GM12872 (cell line): ENCODE measurements around the gene SRRM4.

ENCODE experiments used
- CTCF ChIP-seq: IDR thresholded peaks from 3 replicates; pipeline ENCODE4 v1.5.1; 2011; ENCODE audit warnings: low read depth, mild to moderate bottlenecking, low read length, moderate library complexity; ENCODE audit not compliant: insufficient read depth

SRRM4 gene

DNA sequence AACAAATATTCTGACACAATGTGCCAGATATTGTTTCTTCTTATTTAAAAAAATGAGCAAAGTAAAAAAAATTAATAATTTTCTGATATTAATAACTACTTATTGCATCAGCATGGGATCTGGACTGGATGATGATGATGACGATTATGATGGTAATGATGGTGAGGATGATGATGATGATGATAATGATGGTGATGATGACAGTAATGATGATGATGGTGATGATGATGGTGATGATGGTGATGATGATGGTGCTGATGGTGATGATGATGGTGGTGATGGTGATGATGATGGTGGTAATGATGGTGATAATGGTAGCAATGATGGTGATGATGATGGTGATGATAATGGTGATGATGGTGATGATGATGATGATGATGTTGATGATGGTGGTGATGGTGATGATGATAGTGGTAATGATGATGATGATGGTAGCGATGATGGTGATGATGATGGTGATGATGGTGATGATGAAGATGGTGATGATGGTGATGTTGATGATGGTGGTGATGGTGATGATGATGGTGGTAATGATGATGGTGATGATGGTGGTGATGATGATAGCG, 94.0 kb downstream of the SRRM4 start:
- no peak for TF ChIP-seq CTCF

- no peak for TF ChIP-seq CTCF
Observed at GRCh38 chr12:119075918-119076317, 94.6 kb downstream of the SRRM4 start.

DNA sequence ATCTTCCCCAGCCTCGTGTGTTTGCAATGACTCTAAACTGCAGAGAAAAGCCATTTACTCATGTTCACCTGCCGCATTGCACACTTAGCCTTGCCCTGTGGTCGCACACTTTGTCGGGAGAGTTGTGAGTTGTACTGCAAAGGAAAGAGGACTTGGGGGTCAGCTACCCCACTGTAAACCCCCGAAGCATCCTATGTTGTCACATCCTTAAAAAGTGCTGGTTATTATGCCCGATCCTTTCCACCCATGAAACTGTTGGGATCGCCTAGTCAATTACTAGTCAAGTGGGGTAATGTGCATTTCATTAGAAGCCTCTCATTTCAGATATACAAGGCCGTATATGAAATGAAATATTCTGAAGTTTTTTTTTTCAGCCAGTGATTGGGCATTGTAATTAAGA, 98.2 kb downstream of the SRRM4 start:
- TF ChIP-seq CTCF, result no peak

DNA sequence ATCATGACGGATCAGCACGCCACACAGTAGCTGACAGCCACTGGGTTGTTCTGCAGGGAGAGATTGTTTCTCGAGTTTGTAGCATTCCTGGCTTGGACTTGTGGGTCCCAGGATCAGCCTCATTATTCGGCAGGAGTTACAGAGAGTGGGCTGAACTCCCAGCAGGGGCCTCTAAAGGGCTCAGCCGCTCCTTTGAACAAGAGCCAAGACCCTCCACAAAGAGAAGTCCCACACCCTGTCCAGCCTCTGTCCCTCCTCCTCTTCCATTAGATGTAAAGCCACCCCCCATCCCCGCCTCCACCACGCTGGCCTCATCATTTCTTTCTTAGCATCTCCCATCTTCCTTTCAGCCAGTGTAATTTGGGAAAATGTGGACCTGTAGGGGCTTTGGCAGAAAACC, 100.7 kb downstream of the SRRM4 start:
- no peak for TF ChIP-seq CTCF

DNA sequence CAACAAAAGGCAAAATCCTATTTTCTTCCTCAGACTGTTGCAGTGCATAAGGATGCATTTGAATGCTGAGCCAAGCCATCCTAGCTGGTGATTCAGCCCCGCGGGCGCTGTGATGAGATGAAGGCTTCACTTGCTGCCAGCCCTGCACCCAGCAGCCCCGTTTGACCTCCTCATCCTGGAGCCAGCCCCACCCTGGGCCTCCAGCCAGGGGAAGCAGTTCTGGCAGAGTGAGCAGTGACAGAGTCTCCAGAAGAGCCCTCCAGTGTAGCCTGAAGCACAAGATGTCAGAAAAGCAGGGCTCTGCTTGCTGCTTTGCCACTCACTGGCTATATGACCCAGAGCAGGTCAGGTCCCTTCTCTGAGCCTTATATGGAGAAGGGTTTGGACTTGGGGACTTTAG, 101.2 kb downstream of the SRRM4 start:
- TF ChIP-seq CTCF, result no peak

DNA sequence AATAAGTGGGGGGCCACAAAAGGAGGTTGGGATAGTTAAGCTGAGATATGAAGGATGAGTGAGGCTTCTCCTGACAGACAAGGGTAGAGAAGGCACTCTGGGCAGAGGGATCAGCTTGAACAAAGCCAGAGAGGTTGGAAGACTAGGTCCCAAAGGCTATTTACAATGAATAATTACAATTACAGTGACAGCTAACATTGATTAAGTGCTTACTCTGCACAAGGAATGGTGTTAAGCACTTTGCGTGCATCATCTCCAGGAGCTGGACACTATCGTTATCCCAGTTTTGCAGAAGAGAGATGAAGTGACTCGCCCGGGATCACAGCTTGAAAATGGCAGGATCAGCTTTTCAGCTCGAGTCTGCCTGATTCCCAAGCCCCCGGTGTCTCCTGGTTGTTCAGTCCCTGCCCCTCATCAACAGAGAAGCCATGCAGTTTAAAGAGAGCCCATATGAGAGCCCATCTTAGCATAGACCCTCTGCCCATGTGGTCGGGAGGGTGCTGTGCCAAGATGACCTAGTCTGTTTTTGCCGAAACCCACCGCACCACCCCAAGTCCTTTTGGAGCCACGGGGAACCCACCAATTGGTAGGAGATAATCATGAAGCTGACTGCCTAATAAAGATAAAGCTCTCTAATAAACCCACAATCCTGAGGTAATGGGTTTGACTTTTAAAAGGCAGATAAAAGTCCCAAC, 107.5 kb downstream of the SRRM4 start:
- TF ChIP-seq CTCF, result no peak

DNA sequence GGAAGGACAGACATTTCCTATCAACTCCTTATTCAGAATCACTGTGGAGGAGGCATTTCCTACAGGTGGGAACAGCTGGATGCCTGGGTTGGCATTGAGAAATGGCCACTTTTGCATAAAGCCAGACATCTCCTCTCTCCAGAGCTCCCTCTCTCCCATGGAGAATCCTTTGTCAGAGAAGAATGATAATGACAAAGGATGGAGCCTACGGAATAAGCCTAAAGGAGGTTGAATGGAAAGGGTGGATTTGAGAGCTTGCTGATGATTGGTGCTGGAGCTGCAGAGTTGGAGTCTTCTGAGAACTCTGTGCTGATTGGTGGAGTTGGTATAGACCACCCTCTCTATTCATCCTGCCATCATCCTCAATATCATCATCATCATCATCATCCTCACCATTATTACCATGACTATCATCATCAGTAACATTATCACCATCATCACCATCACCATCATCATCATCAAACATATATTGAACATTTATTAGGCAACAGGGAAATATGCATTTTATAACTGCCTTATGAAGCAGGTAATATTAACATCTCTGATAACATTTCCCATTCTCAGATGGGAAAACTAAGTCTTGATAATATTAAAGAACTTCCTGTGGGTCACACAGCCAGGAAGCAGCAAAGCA, 108.2 kb downstream of the SRRM4 start:
- no peak for TF ChIP-seq CTCF
